Mammary epithelial cell (primary cell): ENCODE measurements around the gene EIF4E3.

Source experiments
- EZH2 ChIP-seq: IDR thresholded peaks from 2 replicates; pipeline ENCODE4 v1.6.1; 2012; ENCODE audit warnings: low read length, inconsistent platforms, borderline replicate concordance
- TF ChIP-seq, protein P1 (sequence below), 2 donors: IDR thresholded peaks in 1 of 2; conservative IDR thresholded peaks in 1 of 2; 2 replicates each; pipeline ENCODE4 v1.5.1; 2011 to 2012; ENCODE audit warnings: inconsistent platforms in 2 of 2, low read length in 2 of 2, mild to moderate bottlenecking in 2 of 2, control low read depth in 1 of 2, low read depth in 1 of 2; ENCODE audit not compliant: insufficient read depth in 1 of 2; ENCODE audit errors: extremely low read depth in 1 of 2

DNA sequence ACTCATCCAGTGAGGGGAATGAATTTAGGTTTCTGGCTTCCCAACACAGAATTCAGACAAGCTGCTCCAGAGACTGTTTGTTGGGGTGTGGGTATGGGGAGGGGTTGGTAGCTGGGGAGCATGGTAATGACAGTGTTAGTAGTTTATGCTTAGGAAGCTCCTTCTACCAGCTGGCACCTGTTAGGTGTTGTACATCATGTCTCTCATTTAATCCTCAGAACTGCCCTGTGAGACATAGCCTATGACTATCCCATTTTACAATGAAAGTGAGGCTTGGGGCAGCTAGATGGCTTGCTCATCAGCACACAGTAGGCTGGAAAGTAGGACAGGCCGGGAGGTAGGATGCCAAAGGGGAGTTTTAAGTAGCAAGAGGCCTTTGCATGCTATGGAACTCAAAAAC lies 2.5 kb downstream of the EIF4E3 start:
- TF ChIP-seq, protein P1, sequence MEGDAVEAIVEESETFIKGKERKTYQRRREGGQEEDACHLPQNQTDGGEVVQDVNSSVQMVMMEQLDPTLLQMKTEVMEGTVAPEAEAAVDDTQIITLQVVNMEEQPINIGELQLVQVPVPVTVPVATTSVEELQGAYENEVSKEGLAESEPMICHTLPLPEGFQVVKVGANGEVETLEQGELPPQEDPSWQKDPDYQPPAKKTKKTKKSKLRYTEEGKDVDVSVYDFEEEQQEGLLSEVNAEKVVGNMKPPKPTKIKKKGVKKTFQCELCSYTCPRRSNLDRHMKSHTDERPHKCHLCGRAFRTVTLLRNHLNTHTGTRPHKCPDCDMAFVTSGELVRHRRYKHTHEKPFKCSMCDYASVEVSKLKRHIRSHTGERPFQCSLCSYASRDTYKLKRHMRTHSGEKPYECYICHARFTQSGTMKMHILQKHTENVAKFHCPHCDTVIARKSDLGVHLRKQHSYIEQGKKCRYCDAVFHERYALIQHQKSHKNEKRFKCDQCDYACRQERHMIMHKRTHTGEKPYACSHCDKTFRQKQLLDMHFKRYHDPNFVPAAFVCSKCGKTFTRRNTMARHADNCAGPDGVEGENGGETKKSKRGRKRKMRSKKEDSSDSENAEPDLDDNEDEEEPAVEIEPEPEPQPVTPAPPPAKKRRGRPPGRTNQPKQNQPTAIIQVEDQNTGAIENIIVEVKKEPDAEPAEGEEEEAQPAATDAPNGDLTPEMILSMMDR (conservative IDR thresholded peaks at IDR 0.05 in 1 of 2, IDR thresholded peaks at IDR 0.05 in 1 of 2; ENCODE audit: extremely low read depth in 1 of 2, insufficient read depth in 1 of 2, low read depth in 1 of 2, low read length in 2 of 2): no peak
- no peak for TF ChIP-seq EZH2
